ENCODE data around the gene CYP17A1. TPM values are rescaled to one million over a fixed set of nuclear protein-coding genes. Genes with fewer than 3 reads are reported as not detected.
"Not testable (repeated sequence)": the region's sequence is repeated elsewhere in the genome, so short reads cannot be mapped to it uniquely, and the experiment has no call there.

The CYP17A1 gene
- total RNA-seq, 2 experiments from 2014 or later = not detected

DNA sequence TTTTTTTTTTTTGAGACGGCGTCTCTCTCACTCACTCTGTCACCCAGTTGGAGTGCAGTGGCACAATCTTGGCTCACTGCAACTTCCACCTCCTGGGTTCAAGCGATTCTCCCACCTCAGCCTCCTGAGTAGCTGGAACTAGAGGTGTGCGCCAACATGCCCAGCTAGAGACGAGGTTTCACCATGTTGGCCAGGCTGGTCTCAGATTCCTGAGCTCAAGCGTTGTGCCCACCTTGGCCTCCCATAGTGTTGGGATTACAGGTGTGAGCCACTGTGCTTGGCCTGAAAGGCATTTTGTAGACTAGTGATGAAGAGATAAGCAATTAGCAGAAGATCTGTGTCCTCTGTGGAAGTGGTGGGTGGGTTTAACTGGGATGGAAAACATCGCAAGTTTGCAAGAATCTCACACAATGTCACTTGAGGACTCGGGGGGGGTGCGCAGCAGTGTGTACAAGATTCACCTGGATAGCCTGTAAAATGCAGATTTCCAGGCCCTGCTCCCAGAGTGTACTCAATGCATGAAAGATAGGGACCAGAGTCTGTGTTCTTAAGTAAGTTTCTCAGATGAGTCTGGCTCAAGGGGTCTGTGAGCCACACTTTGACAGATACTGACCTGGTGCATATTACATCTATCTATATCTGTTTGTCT lies 10.9 kb downstream of the CYP17A1 start:
- CTCF ChIA-PET = interaction anchor here (1.1 to 1.2 kb wide), 2 partner anchors 9 to 73 kb away, joined by 4 to 5 read pairs; no protein-coding TSS in a partner anchor
- no peak for DNase-seq
- intact Hi-C loops (cut with micrococcal nuclease) = no loop called here
- no peaks in the 10 kb centered on the region for H3K9me3 Mint-ChIP-seq
- H3K4me1 Mint-ChIP-seq (ENCODE audit: low read depth) = no peaks in the 10 kb centered on the region
- H3K4me3 Mint-ChIP-seq = no peak overlapping the region
- H3K36me3 Mint-ChIP-seq (ENCODE audit: low read depth) = no peaks in the 10 kb centered on the region
- no peaks in the 10 kb centered on the region for H3K27me3 Mint-ChIP-seq
- no peak overlapping the region for H3K27ac Mint-ChIP-seq
- POLR2A ChIA-PET = no interaction called here
- TF ChIP-seq, protein P1, sequence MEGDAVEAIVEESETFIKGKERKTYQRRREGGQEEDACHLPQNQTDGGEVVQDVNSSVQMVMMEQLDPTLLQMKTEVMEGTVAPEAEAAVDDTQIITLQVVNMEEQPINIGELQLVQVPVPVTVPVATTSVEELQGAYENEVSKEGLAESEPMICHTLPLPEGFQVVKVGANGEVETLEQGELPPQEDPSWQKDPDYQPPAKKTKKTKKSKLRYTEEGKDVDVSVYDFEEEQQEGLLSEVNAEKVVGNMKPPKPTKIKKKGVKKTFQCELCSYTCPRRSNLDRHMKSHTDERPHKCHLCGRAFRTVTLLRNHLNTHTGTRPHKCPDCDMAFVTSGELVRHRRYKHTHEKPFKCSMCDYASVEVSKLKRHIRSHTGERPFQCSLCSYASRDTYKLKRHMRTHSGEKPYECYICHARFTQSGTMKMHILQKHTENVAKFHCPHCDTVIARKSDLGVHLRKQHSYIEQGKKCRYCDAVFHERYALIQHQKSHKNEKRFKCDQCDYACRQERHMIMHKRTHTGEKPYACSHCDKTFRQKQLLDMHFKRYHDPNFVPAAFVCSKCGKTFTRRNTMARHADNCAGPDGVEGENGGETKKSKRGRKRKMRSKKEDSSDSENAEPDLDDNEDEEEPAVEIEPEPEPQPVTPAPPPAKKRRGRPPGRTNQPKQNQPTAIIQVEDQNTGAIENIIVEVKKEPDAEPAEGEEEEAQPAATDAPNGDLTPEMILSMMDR (IDR thresholded peaks at IDR 0.05) = no peak
- no peak for ATAC-seq

DNA sequence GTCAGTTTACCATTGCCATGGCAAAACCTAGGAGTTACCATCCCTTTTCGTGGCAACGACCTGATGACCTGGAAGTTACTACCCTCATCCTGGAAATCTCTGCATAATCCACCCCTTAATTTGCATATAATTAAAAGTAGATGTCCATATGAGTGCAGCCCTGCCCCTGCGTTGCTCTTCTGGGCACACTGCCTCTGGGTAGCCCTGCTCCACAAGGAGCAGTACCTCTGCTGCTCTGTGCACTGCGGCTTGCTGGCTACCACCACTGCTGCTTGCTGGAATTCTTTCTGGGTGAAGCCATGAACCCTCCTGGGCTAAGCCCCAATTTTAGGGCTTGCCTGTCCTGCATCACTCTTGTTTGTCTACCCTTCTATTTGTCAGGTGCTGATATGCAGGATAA lies 12.5 kb downstream of the CYP17A1 start:
- no peaks in the 10 kb centered on the region for H3K27me3 Mint-ChIP-seq
- no peaks in the 10 kb centered on the region for H3K36me3 Mint-ChIP-seq (ENCODE audit: low read depth)
- no peak overlapping the region for H3K27ac Mint-ChIP-seq
- no peaks in the 10 kb centered on the region for H3K4me1 Mint-ChIP-seq (ENCODE audit: low read depth)
- DNase-seq (no peak), ATAC-seq (no peak)
- H3K4me3 Mint-ChIP-seq = no peak overlapping the region
- POLR2A ChIA-PET = no interaction called here
- intact Hi-C loops (cut with micrococcal nuclease) = no loop called here
- CTCF ChIA-PET = no interaction called here
- no peaks in the 10 kb centered on the region for H3K9me3 Mint-ChIP-seq
- TF ChIP-seq, protein P1 (IDR thresholded peaks at IDR 0.05) = no peak

- Mint-ChIP-seq H3K4me3 (no peak overlapping the region), H3K27me3 (no peaks in the 10 kb centered on the region), H3K4me1 (ENCODE audit: low read depth) (no peaks in the 10 kb centered on the region), H3K36me3 (ENCODE audit: low read depth) (no peaks in the 10 kb centered on the region), H3K27ac (no peak overlapping the region), H3K9me3 (no peaks in the 10 kb centered on the region)
- intact Hi-C loops (cut with micrococcal nuclease) = no loop called here
- ChIA-PET POLR2A (no interaction called here), CTCF (interaction anchor here (1.7 to 1.8 kb wide), 2 partner anchors 13 to 95 kb away, joined by 4 to 8 read pairs; partner anchors contain the start of gene CNNM2)
- TF ChIP-seq, protein P1 (IDR thresholded peaks at IDR 0.05) = no peak
- ATAC-seq (no peak), DNase-seq (no peak)
Observed at GRCh38 chr10:102822222-102822621, 15.0 kb downstream of the CYP17A1 start.

- H3K4me3 Mint-ChIP-seq; H3K27me3 Mint-ChIP-seq; H3K9me3 Mint-ChIP-seq; CTCF ChIA-PET; ATAC-seq; H3K36me3 Mint-ChIP-seq (ENCODE audit: low read depth); H3K4me1 Mint-ChIP-seq (ENCODE audit: low read depth); POLR2A ChIA-PET; DNase-seq; H3K27ac Mint-ChIP-seq; intact Hi-C loops (cut with micrococcal nuclease): not testable (repeated sequence)
Observed at GRCh38 chr10:102820008-102820407, 17.2 kb downstream of the CYP17A1 start.

DNA sequence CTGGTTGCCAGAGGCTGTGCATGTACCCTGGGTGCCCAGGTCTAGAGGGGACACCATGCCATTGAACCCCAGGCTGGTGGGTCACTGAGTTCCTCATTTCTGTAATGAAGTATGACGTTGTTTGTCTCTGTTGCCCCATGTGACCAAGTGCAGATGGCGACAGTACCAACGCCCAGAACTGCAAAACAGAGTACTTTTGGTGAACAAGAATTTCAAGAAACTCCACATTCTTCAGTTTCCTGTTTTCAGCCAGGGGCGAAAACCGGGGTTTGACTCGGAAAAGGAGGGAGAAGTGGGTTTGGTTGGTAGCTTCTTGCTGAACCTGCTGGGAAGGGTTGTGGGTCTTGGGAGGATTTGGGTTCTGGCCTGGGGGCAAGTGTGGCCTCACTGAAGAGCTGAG lies 18.2 kb downstream of the CYP17A1 start:
- Mint-ChIP-seq H3K4me3 (no peak overlapping the region), H3K27ac (no peak overlapping the region), H3K36me3 (ENCODE audit: low read depth) (no peaks in the 10 kb centered on the region), H3K9me3 (no peaks in the 10 kb centered on the region), H3K4me1 (ENCODE audit: low read depth) (no peaks in the 10 kb centered on the region), H3K27me3 (no peaks in the 10 kb centered on the region)
- ATAC-seq (no peak), DNase-seq (no peak)
- POLR2A ChIA-PET = interaction anchor here (1.1 kb wide), 1 partner anchor 76 kb away, joined by 3 read pairs; the partner anchor contains the start of gene WBP1L
- TF ChIP-seq, protein P1 (IDR thresholded peaks at IDR 0.05) = no peak
- intact Hi-C loops (cut with micrococcal nuclease) = no loop called here
- CTCF ChIA-PET = interaction anchor here (0.7 to 1.1 kb wide), 2 partner anchors 13 to 426 kb away, joined by 3 read pairs; no protein-coding TSS in a partner anchor
